Amniotic epithelial cell (primary cell): Measurements from ENCODE around the gene TAPT1.

Source experiments
- DNase-seq: peaks from one replicate; pipeline ENCODE4 v3.0.0-alpha.2; 2010; ENCODE audit warnings: low read depth

The TAPT1 gene

GRCh38 chr4:16225863-16226815, at the start of gene TAPT1:
Gene TAPT1 (minus strand): TSS chr4:16226471. CDS start chr4:16226457, 14 bp downstream.
- peak; percentile 26 for DNase-seq

GRCh38 chr4:16271411-16271810, 45.1 kb upstream of the TAPT1 start:
- no peak for DNase-seq

- no peak for DNase-seq
These were observed 44.4 kb upstream of the TAPT1 start for GRCh38 chr4:16270454-16271328.

GRCh38 chr4:16269742-16270453, 43.6 kb upstream of the TAPT1 start:
- DNase-seq: peak; percentile 90

- DNase-seq: no peak
These were observed 43.0 kb upstream of the TAPT1 start for GRCh38 chr4:16269240-16269639.

GRCh38 chr4:16268290-16268689, 42.0 kb upstream of the TAPT1 start:
- DNase-seq: no peak

GRCh38 chr4:16267639-16268038, 41.4 kb upstream of the TAPT1 start:
- DNase-seq: no peak

GRCh38 chr4:16265820-16266219, 39.5 kb upstream of the TAPT1 start:
- no peak for DNase-seq

GRCh38 chr4:16264798-16265197, 38.5 kb upstream of the TAPT1 start:
- peak; percentile 45 for DNase-seq

- DNase-seq: peak; percentile 24
These were observed 36.8 kb upstream of the TAPT1 start for GRCh38 chr4:16263056-16263455.

- no peak for DNase-seq
These were observed 35.9 kb upstream of the TAPT1 start for GRCh38 chr4:16262188-16262587.

GRCh38 chr4:16261313-16261878, 35.1 kb upstream of the TAPT1 start:
- DNase-seq: no peak

- peak; percentile 44 for DNase-seq
These were observed 33.6 kb upstream of the TAPT1 start for GRCh38 chr4:16259889-16260246.

GRCh38 chr4:16259241-16259888, 33.1 kb upstream of the TAPT1 start:
- DNase-seq: no peak

- no peak for DNase-seq
These were observed 31.3 kb upstream of the TAPT1 start for GRCh38 chr4:16257611-16258010.

GRCh38 chr4:16256343-16256742, 30.1 kb upstream of the TAPT1 start:
- no peak for DNase-seq

GRCh38 chr4:16255730-16256129, 29.5 kb upstream of the TAPT1 start:
- no peak for DNase-seq

GRCh38 chr4:16253127-16253960, 27.1 kb upstream of the TAPT1 start:
- peak; percentile 76 for DNase-seq

- peak; percentile 59 for DNase-seq
These were observed 24.5 kb upstream of the TAPT1 start for GRCh38 chr4:16250661-16251365.

- DNase-seq: no peak
These were observed 22.3 kb upstream of the TAPT1 start for GRCh38 chr4:16248605-16249004.
